Measurements from ENCODE around the gene GCC2. TPM values are rescaled to one million over a fixed set of nuclear protein-coding genes. Genes with fewer than 3 reads are reported as not detected.

Gene GCC2
- total RNA-seq, 1 donor from 2014 or later, result 48.1 TPM

- peaks cover 70% of the 10 kb centered on the region for H3K36me3 Mint-ChIP-seq
- no peak for TF ChIP-seq CTCF (conservative IDR thresholded peaks at IDR 0.05)
- H3K27me3 Mint-ChIP-seq, result no peaks in the 10 kb centered on the region
- no peaks in the 10 kb centered on the region for H3K4me1 Mint-ChIP-seq (ENCODE audit: unreplicated experiment)
- peaks cover 20% of the 10 kb centered on the region for H3K9me3 Mint-ChIP-seq
- no peak overlapping the region for H3K4me3 Mint-ChIP-seq
- no peak overlapping the region for H3K27ac Mint-ChIP-seq
- DNase-seq (ENCODE audit: extremely low spot score, unreplicated experiment), result no peak
Observed at GRCh38 chr2:108460345-108461037, 11.5 kb downstream of the GCC2 start.

- H3K27ac Mint-ChIP-seq, result no peak overlapping the region
Observed at GRCh38 chr2:108477099-108477498, 28.1 kb downstream of the GCC2 start.

GRCh38 chr2:108485253-108485652 is 36.2 kb downstream of the GCC2 start:
- no peaks in the 10 kb centered on the region for H3K27me3 Mint-ChIP-seq
- no peak for DNase-seq (ENCODE audit: extremely low spot score, unreplicated experiment)
- H3K4me1 Mint-ChIP-seq (ENCODE audit: unreplicated experiment), result no peaks in the 10 kb centered on the region
- no peaks in the 10 kb centered on the region for H3K9me3 Mint-ChIP-seq
- peaks cover 28% of the 10 kb centered on the region for H3K36me3 Mint-ChIP-seq
- no peak for TF ChIP-seq CTCF (conservative IDR thresholded peaks at IDR 0.05)
- no peak overlapping the region for H3K4me3 Mint-ChIP-seq
- no peak overlapping the region for H3K27ac Mint-ChIP-seq

More at GRCh38 chr2:108477099-108477498, 28.1 kb downstream of the GCC2 start:
- no peak for TF ChIP-seq CTCF (conservative IDR thresholded peaks at IDR 0.05)
- H3K4me1 Mint-ChIP-seq (ENCODE audit: unreplicated experiment), result no peaks in the 10 kb centered on the region
- DNase-seq (ENCODE audit: extremely low spot score, unreplicated experiment), result no peak
- H3K9me3 Mint-ChIP-seq, result no peaks in the 10 kb centered on the region
- peaks cover 47% of the 10 kb centered on the region for H3K36me3 Mint-ChIP-seq
- H3K4me3 Mint-ChIP-seq, result no peak overlapping the region
- H3K27me3 Mint-ChIP-seq, result no peaks in the 10 kb centered on the region

GRCh38 chr2:108490506-108491122 is 41.6 kb downstream of the GCC2 start:
- Mint-ChIP-seq H3K4me3 (no peak overlapping the region), H3K4me1 (ENCODE audit: unreplicated experiment) (no peaks in the 10 kb centered on the region), H3K9me3 (no peaks in the 10 kb centered on the region), H3K27me3 (no peaks in the 10 kb centered on the region), H3K27ac (no peak overlapping the region), H3K36me3 (peaks cover 17% of the 10 kb centered on the region)
- DNase-seq (ENCODE audit: extremely low spot score, unreplicated experiment), result no peak
- TF ChIP-seq CTCF (conservative IDR thresholded peaks at IDR 0.05), result no peak

- Mint-ChIP-seq H3K4me1 (ENCODE audit: unreplicated experiment) (no peaks in the 10 kb centered on the region), H3K27me3 (no peaks in the 10 kb centered on the region), H3K9me3 (no peaks in the 10 kb centered on the region), H3K27ac (no peak overlapping the region), H3K36me3 (peaks cover 17% of the 10 kb centered on the region), H3K4me3 (no peak overlapping the region)
- no peak for TF ChIP-seq CTCF (conservative IDR thresholded peaks at IDR 0.05)
- no peak for DNase-seq (ENCODE audit: extremely low spot score, unreplicated experiment)
Observed at GRCh38 chr2:108491848-108492247, 42.8 kb downstream of the GCC2 start.
